8988T (cell line): ENCODE results near the gene SIGLEC15.
"Not testable (repeated sequence)": the region's sequence is repeated elsewhere in the genome, so short reads cannot be mapped to it uniquely, and the experiment has no call there.

Experiments used
- DNase-seq: peaks from one replicate; pipeline ENCODE4 v3.0.0; 2011

The SIGLEC15 gene

DNA sequence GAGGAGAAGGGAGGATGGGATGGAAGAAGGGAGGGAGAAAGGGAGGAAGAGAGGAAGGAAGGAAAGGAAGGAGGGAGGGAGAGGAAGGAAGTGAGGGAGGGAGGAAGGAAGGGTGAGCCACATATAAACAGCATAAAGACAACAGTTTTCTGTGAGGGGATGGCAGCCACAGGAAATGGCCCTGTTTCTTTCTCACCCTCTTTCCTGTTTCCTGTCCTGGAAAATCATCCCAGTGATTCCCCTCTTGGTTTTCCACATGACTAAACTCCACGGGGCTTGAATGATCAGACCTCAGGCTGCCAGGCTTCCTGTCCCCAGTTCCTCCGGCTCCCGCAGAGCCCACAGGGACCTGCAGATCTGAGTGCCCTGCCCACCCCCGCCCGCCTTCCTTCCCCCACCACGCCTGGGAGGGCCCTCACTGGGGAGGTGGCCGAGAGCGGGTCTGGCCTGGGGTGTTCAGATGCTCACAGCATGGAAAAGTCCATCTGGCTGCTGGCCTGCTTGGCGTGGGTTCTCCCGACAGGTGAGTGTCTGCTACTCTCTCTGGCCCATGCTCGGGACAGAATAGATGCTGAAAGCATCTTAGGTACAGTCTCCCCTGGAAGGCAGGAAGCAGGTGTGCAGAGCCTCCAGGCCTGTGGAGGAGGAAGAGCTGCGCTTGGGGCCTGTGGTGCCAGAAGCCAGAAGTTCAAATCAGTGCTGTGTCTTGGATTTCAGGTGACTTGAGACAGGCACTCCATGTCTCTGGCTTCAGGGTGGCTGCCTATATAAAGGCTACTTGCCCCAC is at the start of gene SIGLEC15:
TSS of gene SIGLEC15 (plus strand) at position 418 of the 787 bp plus-strand sequence. CDS start at position 472, 54 bp downstream.
- DNase-seq, result no peak

- no peak for DNase-seq
Measured at GRCh38 chr18:45775743-45776142, 49.7 kb upstream of the SIGLEC15 start.

DNA sequence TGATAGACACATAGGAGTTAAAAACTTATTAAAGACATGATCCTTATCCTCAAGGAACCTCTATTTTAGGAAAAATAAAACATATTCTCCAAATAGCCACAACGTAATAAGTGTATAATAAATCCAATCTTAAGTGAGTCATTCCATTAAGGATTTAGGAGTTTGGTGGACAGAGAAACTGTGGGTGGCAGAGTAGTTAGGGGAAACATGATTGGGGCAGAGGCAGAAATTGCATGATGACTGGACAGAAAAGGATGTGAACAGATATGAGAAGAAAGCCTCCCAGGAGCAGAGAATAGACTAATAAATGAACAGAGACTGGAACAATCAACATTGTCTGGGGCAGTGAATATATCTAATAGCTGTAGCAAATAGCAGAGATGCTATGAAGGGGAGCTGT is 48.1 kb upstream of the SIGLEC15 start:
- DNase-seq, result no peak

- no peak for DNase-seq
Measured at GRCh38 chr18:45780568-45780967, 44.9 kb upstream of the SIGLEC15 start.

- no peak for DNase-seq
Measured at GRCh38 chr18:45782662-45783061, 42.8 kb upstream of the SIGLEC15 start.

- DNase-seq, result no peak
Measured at GRCh38 chr18:45783097-45784075, 42.1 kb upstream of the SIGLEC15 start.

GRCh38 chr18:45785134-45785533 is 40.3 kb upstream of the SIGLEC15 start:
- no peak for DNase-seq

GRCh38 chr18:45786941-45787340 is 38.5 kb upstream of the SIGLEC15 start:
- DNase-seq, result no peak

DNA sequence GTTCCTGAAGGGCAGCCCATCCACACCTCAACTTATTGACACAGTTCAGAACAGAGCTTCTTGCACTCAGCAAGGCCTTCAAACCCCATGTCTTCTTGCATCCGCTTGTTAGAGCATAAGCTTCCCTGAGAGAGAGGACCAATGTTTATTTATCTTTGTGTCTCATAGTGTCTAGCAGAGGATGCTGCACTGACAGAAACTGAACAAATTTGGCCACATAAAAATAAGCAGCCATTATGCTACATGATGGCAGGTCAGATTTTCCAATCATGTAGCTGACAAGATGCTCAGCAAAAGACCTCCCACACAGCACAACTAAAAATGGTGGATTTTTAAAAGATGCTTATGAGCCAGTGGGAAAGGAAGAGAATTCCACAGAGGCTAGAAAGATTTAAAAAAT is 38.1 kb upstream of the SIGLEC15 start:
- DNase-seq, result no peak

DNA sequence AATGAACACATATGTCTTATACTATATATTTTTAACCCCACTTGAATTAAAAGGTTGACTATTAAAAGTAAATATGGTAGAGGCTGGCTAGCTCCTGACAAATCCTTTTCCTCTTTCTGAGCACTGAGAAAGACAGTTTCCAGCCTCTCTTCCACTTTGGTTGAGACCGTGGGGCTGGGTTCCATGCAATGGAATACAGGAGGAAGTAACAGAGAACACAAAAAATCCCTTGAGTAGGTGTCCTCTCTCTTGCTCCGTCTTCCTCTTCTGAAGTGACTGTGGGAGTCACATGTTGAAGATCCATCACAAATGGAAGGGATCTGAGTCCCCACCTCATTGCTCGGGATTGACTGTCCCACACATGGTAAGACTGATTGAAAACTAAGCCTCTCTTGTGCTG is 36.6 kb upstream of the SIGLEC15 start:
- DNase-seq, result no peak

DNA sequence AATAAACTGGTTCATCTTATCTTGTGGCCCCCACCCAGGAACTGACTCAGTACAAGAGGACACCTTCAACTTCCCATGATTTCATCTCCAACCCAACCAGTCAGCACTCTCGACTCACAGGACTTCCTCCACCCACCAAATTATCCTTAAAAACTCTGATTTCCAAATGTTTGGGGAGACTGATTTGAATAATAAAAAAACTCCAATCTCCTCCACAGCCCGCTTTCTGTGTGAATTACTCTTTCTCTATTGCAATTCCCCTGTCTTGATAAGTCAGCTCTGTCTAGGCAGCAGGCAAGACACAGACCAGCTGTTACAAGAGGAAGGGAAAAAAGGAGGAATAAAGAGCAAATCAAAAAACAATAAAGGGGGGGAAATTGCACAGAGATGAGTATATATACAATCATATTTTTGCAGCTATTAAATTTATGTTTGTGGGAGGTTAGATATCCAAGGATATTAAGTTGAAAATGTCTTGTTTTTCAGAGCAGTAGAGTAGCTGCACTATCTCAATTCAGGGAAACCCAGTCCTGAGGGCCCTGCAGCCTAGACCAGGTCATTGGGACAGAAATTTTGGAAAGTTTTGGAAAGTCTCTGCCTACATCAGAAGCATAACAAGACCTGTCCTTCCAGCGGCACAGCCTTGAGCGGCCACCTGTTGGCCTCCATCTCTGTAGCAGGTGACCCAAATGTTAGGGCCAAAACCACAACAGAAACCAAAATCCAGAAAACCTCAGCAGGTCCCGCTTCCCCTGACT is 32.8 kb upstream of the SIGLEC15 start:
- DNase-seq, result no peak

DNA sequence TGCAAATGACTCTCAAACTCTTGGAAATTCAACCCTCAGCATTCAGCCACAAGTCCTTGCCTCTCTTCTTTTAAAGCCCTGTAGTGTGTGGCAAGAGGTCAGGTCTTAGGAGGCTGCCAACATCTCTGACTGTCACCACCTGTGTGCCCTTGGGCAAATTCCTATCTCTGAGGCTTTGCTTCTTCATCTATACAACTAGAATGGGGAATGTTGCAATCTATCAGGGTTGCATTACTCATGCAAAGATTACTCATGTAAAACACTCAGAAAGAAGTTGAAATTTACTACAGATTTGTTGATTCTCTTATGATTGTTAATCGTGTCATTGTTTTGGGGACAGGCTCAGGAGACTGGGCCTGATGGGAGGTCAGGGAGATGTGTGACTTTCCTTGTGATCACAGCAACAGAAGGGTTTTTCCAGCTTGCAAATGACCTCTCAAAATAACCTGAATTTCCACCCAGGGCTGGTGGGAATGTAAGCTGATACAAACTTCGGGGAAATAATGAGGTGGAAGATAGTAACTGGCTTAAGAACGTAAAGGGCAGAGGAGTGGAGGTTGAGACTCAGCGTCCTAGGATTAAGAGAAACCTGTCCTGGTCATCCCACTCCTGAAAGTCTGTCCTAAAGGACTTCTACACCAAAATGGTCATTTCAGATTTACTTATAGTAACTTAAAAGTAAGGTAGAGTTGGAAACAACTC is 32.1 kb upstream of the SIGLEC15 start:
- DNase-seq, result no peak

GRCh38 chr18:45801416-45802004 is 24.0 kb upstream of the SIGLEC15 start:
- no peak for DNase-seq

- no peak for DNase-seq
Measured at GRCh38 chr18:45802814-45803492, 22.5 kb upstream of the SIGLEC15 start.

DNA sequence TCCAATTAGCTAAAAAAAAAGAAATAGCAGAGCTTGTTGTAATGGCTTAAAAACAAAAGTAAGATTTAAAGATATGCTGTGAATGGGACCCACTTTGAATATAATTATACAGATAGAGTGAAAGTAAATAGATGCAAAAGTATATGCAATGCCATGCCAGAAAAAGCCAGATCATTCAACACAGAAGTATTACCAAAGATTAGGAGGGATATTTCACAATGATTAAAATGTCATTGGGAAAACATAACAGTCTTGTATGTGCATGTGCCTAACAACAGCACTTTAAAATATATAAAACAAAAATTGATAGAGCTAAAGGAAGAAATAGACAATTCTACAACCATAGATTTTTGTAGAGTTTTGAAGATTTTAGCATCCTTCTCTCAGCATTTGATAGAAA is 19.9 kb upstream of the SIGLEC15 start:
- no peak for DNase-seq

- DNase-seq, result no peak
Measured at GRCh38 chr18:45806226-45806625, 19.2 kb upstream of the SIGLEC15 start.

DNA sequence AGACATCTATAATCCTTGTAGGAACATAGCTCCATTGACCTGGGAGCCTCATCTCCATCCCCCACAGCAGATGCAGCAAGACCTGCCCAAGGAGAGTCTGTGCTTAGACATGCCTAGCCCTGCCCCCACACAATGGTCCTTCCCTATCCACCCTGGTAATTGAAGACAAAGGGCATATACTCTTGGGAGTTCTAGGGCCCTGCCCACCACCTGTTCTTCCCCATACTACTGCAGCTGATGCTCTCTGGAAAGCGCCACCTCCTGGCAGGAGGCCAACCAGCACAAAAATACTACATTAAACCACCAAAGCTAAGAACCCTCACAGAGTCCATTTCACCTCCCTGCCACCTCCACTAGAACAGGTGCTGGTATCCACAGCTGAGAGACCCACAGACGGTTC is 18.3 kb upstream of the SIGLEC15 start:
- DNase-seq, result not testable (repeated sequence)

- not testable (repeated sequence) for DNase-seq
Measured at GRCh38 chr18:45814733-45815132, 10.7 kb upstream of the SIGLEC15 start.

- no peak for DNase-seq
Measured at GRCh38 chr18:45817543-45817942, 7.9 kb upstream of the SIGLEC15 start.

- not testable (repeated sequence) for DNase-seq
Measured at GRCh38 chr18:45818765-45819164, 6.7 kb upstream of the SIGLEC15 start.

DNA sequence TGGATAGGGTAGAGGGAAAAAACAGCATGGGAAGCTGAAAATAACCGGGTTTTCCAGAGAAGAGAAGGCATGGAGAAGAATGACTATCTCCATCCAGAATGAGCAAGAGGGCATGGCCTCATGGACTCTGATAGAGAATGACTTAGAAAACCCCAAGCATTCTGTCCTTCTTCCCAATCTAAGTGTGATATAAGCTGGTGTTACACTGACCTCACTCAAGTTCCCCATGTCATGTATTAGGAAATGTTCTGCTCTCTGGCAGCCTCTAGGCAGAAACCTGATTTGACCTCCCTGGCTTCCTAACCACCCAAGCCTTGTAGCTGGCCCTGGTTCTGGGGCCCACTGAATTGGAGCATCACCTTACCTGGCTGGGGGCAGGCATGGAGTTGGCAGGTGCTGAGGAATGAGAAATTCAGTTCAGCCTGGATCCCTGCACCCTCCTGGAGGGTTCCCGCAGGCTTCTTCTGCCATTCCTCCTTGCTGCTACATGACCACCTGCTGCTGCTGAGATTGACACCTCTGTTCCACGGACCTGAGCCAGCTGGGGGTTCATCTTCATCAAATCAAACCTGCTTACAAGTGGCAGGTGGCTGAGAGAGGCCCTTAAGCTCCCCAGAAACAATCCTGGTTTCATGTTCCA is 5.2 kb upstream of the SIGLEC15 start:
- no peak for DNase-seq
